B cell (primary cell): ENCODE data around the gene ZFP69. TPM values are rescaled to one million over a fixed set of nuclear protein-coding genes. Genes with fewer than 3 reads are reported as not detected.

Experiments
- ATAC-seq: fragments of 200-7000 bp; cut with Tn5 transposase; one replicate; pipeline ENCODE4 v1.10.0; 2021; ENCODE audit warnings: low read depth, mild to moderate bottlenecking, moderate number of reproducible peaks, moderate library complexity
- CTCF ChIA-PET: fragments of 350-600 bp; sonication (Branson Sonifier 250); formaldehyde crosslinking; loops from one replicate; lab custom pipeline; 2021; ENCODE audit warnings: antibody characterized with exemption, inconsistent platforms; lab: Charles Lee
- POLR2A ChIA-PET: fragments of 350-600 bp; sonication (Branson Sonifier 250); formaldehyde crosslinking; loops from one replicate; lab custom pipeline; 2021; ENCODE audit warnings: antibody characterized with exemption; lab: Charles Lee
- DNase-seq: peaks from one replicate; pipeline ENCODE4 v3.0.0; 2013
- H2AFZ ChIP-seq: 2 replicates; pipeline ENCODE4 v1.6.1; 2012; ENCODE audit warnings: mild to moderate bottlenecking, low read depth, low read length; ENCODE audit not compliant: insufficient read depth, poor library complexity, severe bottlenecking
- H3K27ac ChIP-seq, 2 donors: 1 replicate in 1 of 2; 2 replicates in 1 of 2; pipeline ENCODE4 v1.5.1; 2012 to 2013; ENCODE audit warnings: low read length in 2 of 2, mild to moderate bottlenecking in 2 of 2, moderate library complexity in 1 of 2
- H3K27me3 ChIP-seq, 4 experiments: fragments of 200-600 bp in 1 of 4; sonication (generic) in 1 of 4; replicated peaks in 1 of 4; 1 replicate in 2 of 4; 2 replicates in 2 of 4; pipeline versions ENCODE4 v1.6.1 to v1.7.0; 2013 to 2016; ENCODE audit warnings: low read length in 3 of 4, mild to moderate bottlenecking in 2 of 4, mixed read lengths in 1 of 4, moderate library complexity in 1 of 4; ENCODE audit not compliant: insufficient read depth in 4 of 4, control insufficient read depth in 3 of 4; ENCODE audit errors: control extremely low read depth in 1 of 4
- H3K36me3 ChIP-seq, 2 experiments: replicated peaks in 1 of 2; 1 replicate in 1 of 2; 2 replicates in 1 of 2; pipeline versions ENCODE4 v1.6.1 to v1.7.1; 2013; ENCODE audit warnings: low read length in 1 of 2; ENCODE audit not compliant: insufficient read depth in 2 of 2, control insufficient read depth in 1 of 2; ENCODE audit errors: control extremely low read depth in 1 of 2, extremely low read depth in 1 of 2
- H3K4me1 ChIP-seq, 2 donors: fragments of 200-600 bp in 1 of 2; sonication (generic) in 1 of 2; 1 replicate in 1 of 2; 2 replicates in 1 of 2; pipeline versions ENCODE4 v1.5.1 to v1.6.1; 2013 to 2017; ENCODE audit warnings: low read length in 2 of 2; ENCODE audit not compliant: control insufficient read depth in 2 of 2, insufficient read depth in 2 of 2
- H3K4me2 ChIP-seq: replicated peaks from 2 replicates; pipeline ENCODE3; 2012; ENCODE audit warnings: mild to moderate bottlenecking, low read depth, low read length; ENCODE audit not compliant: poor library complexity, severe bottlenecking
- H3K4me3 ChIP-seq, 5 experiments: fragments of 200-600 bp in 1 of 5; sonication (generic) in 1 of 5; 1 replicate in 3 of 5; 2 replicates in 2 of 5; pipeline versions ENCODE4 v1.5.1 to v1.7.0; 2011 to 2016; ENCODE audit warnings: low read length in 4 of 5, mild to moderate bottlenecking in 4 of 5, low read depth in 2 of 5, control low read depth in 1 of 5, moderate library complexity in 1 of 5; ENCODE audit not compliant: insufficient read depth in 1 of 5; ENCODE audit errors: control extremely low read depth in 1 of 5, extremely low read depth in 1 of 5
- H3K79me2 ChIP-seq: fragments of 200-600 bp; sonication (generic); one replicate; pipeline ENCODE4 v1.6.0; 2016; ENCODE audit warnings: low read length; ENCODE audit not compliant: control insufficient read depth, insufficient read depth
- H3K9ac ChIP-seq: fragments of 200-600 bp; sonication (generic); 2 replicates; pipeline ENCODE4 v1.6.1; 2017; ENCODE audit warnings: mild to moderate bottlenecking, low read length, moderate library complexity
- H3K9me3 ChIP-seq, 3 donors: one replicate each; pipeline versions ENCODE4 v1.6.1 to v1.7.1; 2013; ENCODE audit warnings: low read length in 2 of 3; ENCODE audit not compliant: control insufficient read depth in 2 of 3, insufficient read depth in 1 of 3; ENCODE audit errors: control extremely low read depth in 1 of 3
- H4K20me1 ChIP-seq: 2 replicates; pipeline ENCODE4 v1.6.0; 2012; ENCODE audit warnings: mild to moderate bottlenecking, low read length; ENCODE audit not compliant: insufficient read depth, control insufficient read depth, poor library complexity, severe bottlenecking
- H3K27ac Mint-ChIP-seq: one replicate; pipeline ENCODE4 v1.8.0; 2021; ENCODE audit warnings: mixed read lengths
- H3K27me3 Mint-ChIP-seq: one replicate; pipeline ENCODE4 v1.8.0; 2021; ENCODE audit warnings: mixed read lengths
- H3K4me1 Mint-ChIP-seq: one replicate; pipeline ENCODE4 v1.8.0; 2021; ENCODE audit warnings: mixed read lengths
- H3K4me3 Mint-ChIP-seq: one replicate; pipeline ENCODE4 v1.8.0; 2021; ENCODE audit warnings: mixed read lengths
- H3K9me3 Mint-ChIP-seq: one replicate; pipeline ENCODE4 v1.8.0; 2022; ENCODE audit warnings: mixed read lengths; ENCODE audit not compliant: insufficient read depth
- CTCF ChIP-seq: fragments of 200-600 bp; IDR thresholded peaks from one replicate; pipeline ENCODE4 v1.8.0; 2022; ENCODE audit warnings: antibody characterized with exemption, mild to moderate bottlenecking
- EZH2 ChIP-seq: IDR thresholded peaks from 2 replicates; pipeline ENCODE4 v1.6.1; 2012; ENCODE audit warnings: borderline replicate concordance, low read depth, mild to moderate bottlenecking, moderate library complexity, low read length; ENCODE audit not compliant: insufficient read depth, poor library complexity, severe bottlenecking
- WGBS: methylation state at CpG from one replicate; pipeline ENCODE4 v1.1.5; 2013; ENCODE audit warnings: missing lambda C conversion rate; ENCODE audit not compliant: insufficient coverage; 5-methylcytosine and 5-hydroxymethylcytosine counted together
- intact Hi-C: fragments of 100-400 bp; cut with micrococcal nuclease; formaldehyde crosslinking; loops from one replicate; pipeline ENCODE4 v1.10.0; 2022
- polyA plus RNA-seq: library from polyadenylated mRNA; depleted of rRNA; stranded (reverse); fragments of >200 nt; gene quantifications from 2 replicates; pipeline ENCODE4 v1.2.3, GENCODE V29; 2012
- total RNA-seq, 2 donors: library from RNA; stranded (reverse); fragments of 120-200 nt in 1 of 2; gene quantifications; 1 replicate in 1 of 2; 2 replicates in 1 of 2; pipeline versions ENCODE4 v1.2.3 to v1.2.4, GENCODE V29; 2013 to 2022

Gene ZFP69
- total and polyA plus RNA-seq, 2 donors (not counting 1 experiment from before 2014, with no cell fraction given), result 2.9 to 7.5 TPM

- no peaks in the 10 kb centered on the region for H3K36me3 ChIP-seq
- ChIA-PET CTCF (interaction anchor here (2.9 kb wide), 1 partner anchor 24 kb away, joined by 16 read pairs; no protein-coding TSS in a partner anchor), POLR2A (interaction anchor here (0.6 to 0.9 kb wide), 2 partner anchors 74 to 548 kb away, joined by 3 to 14 read pairs; no protein-coding TSS in a partner anchor)
- whole genome bisulfite sequencing, result 1% methylated on average over 76 of the region's 76 CpGs
- H3K4me1 ChIP-seq, result peaks cover 6 to 16% of the 10 kb centered on the region in 2 donors
- H2AFZ ChIP-seq, result peak within 1 kb of the TSS; percentile 95
- H3K4me3 Mint-ChIP-seq, result peak within 1 kb of the TSS; percentile 93
- peak; percentile 98 for ATAC-seq
- peak within 1 kb of the TSS; percentile 85 for H3K27ac Mint-ChIP-seq
- H3K9me3 ChIP-seq, result peaks cover 0 to 34% (median 8%) of the 10 kb centered on the region in 3 donors
- peak within 1 kb of the TSS; percentile 52 to 53 for H3K27ac ChIP-seq
- H3K4me3 ChIP-seq, result peak within 1 kb of the TSS; percentile 68 to 94 (median 88)
- no peaks in the 10 kb centered on the region for H4K20me1 ChIP-seq
- intact Hi-C loops, result loop anchor here (1.0 kb wide), 2 partner anchors 23 to 31 kb away; partner anchors contain the start of genes ZFP69 and ZNF684
- H3K9me3 Mint-ChIP-seq, result peaks cover 7% of the 10 kb centered on the region
- H3K27me3 Mint-ChIP-seq, result no peaks in the 10 kb centered on the region
- peak within 1 kb of the TSS; percentile 83 for H3K9ac ChIP-seq
- peak within 1 kb of the TSS; percentile 88 for H3K4me2 ChIP-seq
- H3K79me2 ChIP-seq, result peaks cover 32% of the 10 kb centered on the region
- TF ChIP-seq CTCF, result no peak
- no peak for TF ChIP-seq EZH2
- peaks cover 20% of the 10 kb centered on the region for H3K4me1 Mint-ChIP-seq
- H3K27me3 ChIP-seq, result no peaks in the 10 kb centered on the region
- DNase-seq, result peak; percentile 83
Observed at GRCh38 chr1:40508375-40509341, 31.6 kb downstream of the ZFP69 start, which contains the start of gene EXO5. EXO5 (plus strand) TSS chr1:40508767; CDS start chr1:40514545, 5,778 bp downstream.

GRCh38 chr1:40519517-40519916 is 42.4 kb downstream of the ZFP69 start:
- Mint-ChIP-seq H3K27ac (no peak overlapping the region), H3K4me3 (no peak overlapping the region), H3K4me1 (no peaks in the 10 kb centered on the region), H3K9me3 (peaks cover 8% of the 10 kb centered on the region), H3K27me3 (peaks cover 5% of the 10 kb centered on the region)
- Histone ChIP-seq H3K4me3 (no peak overlapping the region), H3K79me2 (no peaks in the 10 kb centered on the region), H3K4me2 (no peak overlapping the region), H4K20me1 (no peaks in the 10 kb centered on the region), H2AFZ (no peak overlapping the region), H3K27ac (no peak overlapping the region), H3K27me3 (no peaks in the 10 kb centered on the region), H3K36me3 (peaks cover 0 to 10% of the 10 kb centered on the region in 2 experiments), H3K4me1 (no peaks in the 10 kb centered on the region), H3K9me3 (peaks cover 1 to 31% (median 10%) of the 10 kb centered on the region in 3 donors), H3K9ac (no peak overlapping the region)
- TF ChIP-seq CTCF (no peak), EZH2 (no peak)
- POLR2A ChIA-PET, result no interaction called here
- CTCF ChIA-PET, result no interaction called here
- no CpG with 5 or more reads among the region's 2 CpGs for WGBS
- no peak for DNase-seq
- intact Hi-C loops, result no loop called here
- no peak for ATAC-seq
